H9 (cell line): ENCODE results near the gene NET1. TPM values are rescaled to one million over a fixed set of nuclear protein-coding genes. Genes with fewer than 3 reads are reported as not detected.

Source experiments
- DNase-seq: peaks from one replicate; pipeline ENCODE4 v3.0.0-alpha.2; 2017
- H2AFZ ChIP-seq: one replicate; pipeline ENCODE4 v1.6.1; 2013; ENCODE audit warnings: mild to moderate bottlenecking, low read length, control low read depth, moderate library complexity
- H2AK5ac ChIP-seq: 2 replicates; pipeline ENCODE4 v1.6.1; 2013; ENCODE audit warnings: low read length, control low read depth, mixed read lengths; ENCODE audit not compliant: insufficient read length
- H2BK120ac ChIP-seq: one replicate; pipeline ENCODE4 v1.6.1; 2013; ENCODE audit warnings: low read depth, mild to moderate bottlenecking, low read length, control low read depth, inconsistent platforms; ENCODE audit not compliant: poor library complexity, severe bottlenecking
- H2BK12ac ChIP-seq: 2 replicates; pipeline ENCODE4 v1.6.1; 2013; ENCODE audit warnings: low read length, control low read depth, mixed read lengths, low read depth; ENCODE audit not compliant: insufficient read length
- H2BK15ac ChIP-seq: 2 replicates; pipeline ENCODE4 v1.6.1; 2013; ENCODE audit warnings: low read depth, low read length, control low read depth
- H2BK20ac ChIP-seq: one replicate; pipeline ENCODE4 v1.6.1; 2013; ENCODE audit warnings: low read depth, mild to moderate bottlenecking, low read length, control low read depth, inconsistent platforms; ENCODE audit not compliant: poor library complexity, severe bottlenecking
- H2BK5ac ChIP-seq: 2 replicates; pipeline ENCODE4 v1.6.1; 2013; ENCODE audit warnings: low read length, control low read depth, mixed read lengths; ENCODE audit not compliant: insufficient read length
- H3K14ac ChIP-seq: 2 replicates; pipeline ENCODE4 v1.6.1; 2013; ENCODE audit warnings: low read length, control low read depth; ENCODE audit not compliant: insufficient read depth
- H3K18ac ChIP-seq: 2 replicates; pipeline ENCODE4 v1.6.1; 2013; ENCODE audit warnings: low read depth, mild to moderate bottlenecking, mixed read lengths, low read length, control low read depth; ENCODE audit not compliant: insufficient read length
- H3K23ac ChIP-seq: 2 replicates; pipeline ENCODE4 v1.6.1; 2013; ENCODE audit warnings: low read length, control low read depth, mixed read lengths, low read depth; ENCODE audit not compliant: insufficient read length
- H3K23me2 ChIP-seq: 2 replicates; pipeline ENCODE4 v1.6.1; 2013; ENCODE audit warnings: low read depth, mild to moderate bottlenecking, mixed read lengths, low read length, control low read depth; ENCODE audit not compliant: insufficient read length, poor library complexity, severe bottlenecking
- H3K27ac ChIP-seq: 2 replicates; pipeline ENCODE4 v1.5.1; 2013; ENCODE audit warnings: low read length, control low read depth, mixed read lengths, low read depth; ENCODE audit not compliant: insufficient read length
- H3K27me3 ChIP-seq: 2 replicates; pipeline ENCODE4 v1.6.1; 2013; ENCODE audit warnings: low read length, control low read depth, inconsistent platforms; ENCODE audit not compliant: insufficient read depth
- H3K4ac ChIP-seq: 2 replicates; pipeline ENCODE4 v1.6.1; 2013; ENCODE audit warnings: low read depth, mild to moderate bottlenecking, control low read depth, inconsistent platforms, low read length, moderate library complexity
- H3K4me1 ChIP-seq: 2 replicates; pipeline ENCODE4 v1.6.1; 2013; ENCODE audit warnings: low read length, control low read depth, inconsistent platforms; ENCODE audit not compliant: insufficient read depth
- H3K4me2 ChIP-seq: 2 replicates; pipeline ENCODE4 v1.6.1; 2013; ENCODE audit warnings: low read length, control low read depth, mixed read lengths; ENCODE audit not compliant: insufficient read length, insufficient read depth
- H3K56ac ChIP-seq: 2 replicates; pipeline ENCODE4 v1.6.1; 2013; ENCODE audit warnings: low read depth, mild to moderate bottlenecking, mixed read lengths, low read length, control low read depth; ENCODE audit not compliant: insufficient read length
- H3K79me1 ChIP-seq: 2 replicates; pipeline ENCODE4 v1.6.1; 2013; ENCODE audit warnings: low read depth, mild to moderate bottlenecking, moderate library complexity, low read length, control low read depth, inconsistent platforms; ENCODE audit not compliant: insufficient read depth, poor library complexity, severe bottlenecking
- H3K79me2 ChIP-seq: 2 replicates; pipeline ENCODE4 v1.6.1; 2013; ENCODE audit warnings: low read length, control low read depth, inconsistent platforms; ENCODE audit not compliant: insufficient read depth
- H3K9ac ChIP-seq: 2 replicates; pipeline ENCODE4 v1.6.1; 2013; ENCODE audit warnings: low read length, control low read depth, mixed read lengths; ENCODE audit not compliant: insufficient read length; ENCODE audit errors: extremely low read depth
- H3K9me3 ChIP-seq: one replicate; pipeline ENCODE4 v1.6.1; 2013; ENCODE audit warnings: low read depth, low read length, inconsistent platforms; ENCODE audit not compliant: control insufficient read depth
- H3T11ph ChIP-seq: one replicate; pipeline ENCODE4 v1.6.1; 2013; ENCODE audit warnings: mild to moderate bottlenecking, low read length, control low read depth, inconsistent platforms
- H4K20me1 ChIP-seq: one replicate; pipeline ENCODE4 v1.6.1; 2013; ENCODE audit not compliant: control insufficient read depth, insufficient read length, insufficient read depth
- H4K5ac ChIP-seq: 2 replicates; pipeline ENCODE4 v1.6.1; 2013; ENCODE audit warnings: low read depth, mild to moderate bottlenecking, mixed read lengths, low read length, control low read depth; ENCODE audit not compliant: insufficient read length
- H4K8ac ChIP-seq: replicated peaks from 2 replicates; pipeline ENCODE4 v1.6.1; 2013; ENCODE audit warnings: low read length, control low read depth, mixed read lengths, low read depth; ENCODE audit not compliant: insufficient read length
- H4K91ac ChIP-seq: 2 replicates; pipeline ENCODE4 v1.6.1; 2013; ENCODE audit warnings: low read depth, mild to moderate bottlenecking, moderate library complexity, mixed read lengths, low read length, control low read depth; ENCODE audit not compliant: insufficient read length
- H3K27ac Mint-ChIP-seq, 3 experiments: 2 replicates in 2 of 3; 3 replicates in 1 of 3; pipeline ENCODE4 v1.8.0; 2020 to 2021; ENCODE audit warnings: mixed read lengths in 3 of 3, mild to moderate bottlenecking in 1 of 3, moderate library complexity in 1 of 3
- H3K27me3 Mint-ChIP-seq: 2 replicates; pipeline ENCODE4 v1.8.0; 2021; ENCODE audit warnings: low read depth, mild to moderate bottlenecking, moderate library complexity, mixed read lengths
- H3K36me3 Mint-ChIP-seq, 3 experiments: 2 replicates in 2 of 3; 3 replicates in 1 of 3; pipeline ENCODE4 v1.8.0; 2020 to 2021; ENCODE audit warnings: low read depth in 3 of 3, mixed read lengths in 3 of 3; ENCODE audit not compliant: insufficient read depth in 1 of 3
- H3K4me1 Mint-ChIP-seq, 2 experiments: 2 replicates each; pipeline ENCODE4 v1.8.0; 2020; ENCODE audit warnings: mixed read lengths in 2 of 2
- H3K4me3 Mint-ChIP-seq, 2 experiments: 2 replicates in 1 of 2; 3 replicates in 1 of 2; pipeline ENCODE4 v1.8.0; 2020 to 2021; ENCODE audit warnings: mild to moderate bottlenecking in 2 of 2, mixed read lengths in 2 of 2, moderate library complexity in 1 of 2
- H3K9me3 Mint-ChIP-seq, 2 experiments: 2 replicates in 1 of 2; 3 replicates in 1 of 2; pipeline ENCODE4 v1.8.0; 2020; ENCODE audit warnings: mild to moderate bottlenecking in 2 of 2, mixed read lengths in 2 of 2, moderate library complexity in 1 of 2
- WGBS: extraction: QIAGEN DNeasy Blood & Tissue Kit; methylation state at CpG from one replicate; pipeline ENCODE4 v1.1.7; 2013; ENCODE audit warnings: missing lambda C conversion rate, low lambda C conversion rate, mixed read lengths; ENCODE audit not compliant: insufficient read length; ENCODE audit errors: extremely low coverage; 5-methylcytosine and 5-hydroxymethylcytosine counted together
- total RNA-seq: library from RNA; stranded (reverse); gene quantifications from 2 replicates; pipeline ENCODE4 v1.2.1, GENCODE V29; 2021
- TF ChIP-seq, protein P1 (sequence below): fragments of 200-600 bp; sonication (generic); conservative IDR thresholded peaks from 3 replicates; pipeline ENCODE4 v1.8.0; 2021; ENCODE audit warnings: antibody characterized with exemption, mild to moderate bottlenecking

Gene NET1
- total RNA-seq, 1 experiment from 2014 or later = 50.6 TPM

DNA sequence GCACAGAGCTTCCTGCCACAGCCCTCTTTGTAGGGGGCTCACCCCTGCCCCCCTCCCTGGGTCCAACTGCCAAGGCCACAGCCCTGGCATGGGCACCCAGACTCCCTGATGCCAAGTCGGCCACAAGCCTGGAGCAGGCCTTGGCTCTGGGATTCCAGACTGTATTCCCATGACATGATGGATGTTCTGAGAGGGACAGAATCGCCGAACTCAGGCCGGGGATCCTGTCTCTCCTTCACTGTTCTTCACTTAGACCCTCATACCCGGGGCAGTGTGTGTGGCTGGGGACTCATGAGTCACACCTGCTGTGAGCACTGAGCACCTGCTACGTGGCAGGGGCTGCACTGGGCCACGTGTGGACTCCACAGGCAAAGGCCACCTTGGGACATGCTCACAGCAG lies 79.1 kb downstream of the NET1 start:
- WGBS = no CpG with 5 or more reads among the region's 7 CpGs
- no peak overlapping the region for H4K8ac ChIP-seq
- H4K5ac ChIP-seq = no peak overlapping the region
- H3T11ph ChIP-seq = no peak overlapping the region
- no peak overlapping the region for H3K23ac ChIP-seq
- DNase-seq = no peak
- no peak overlapping the region for H2AK5ac ChIP-seq
- no peak overlapping the region for H2AFZ ChIP-seq
- no peak overlapping the region for H3K18ac ChIP-seq
- TF ChIP-seq, protein P1, sequence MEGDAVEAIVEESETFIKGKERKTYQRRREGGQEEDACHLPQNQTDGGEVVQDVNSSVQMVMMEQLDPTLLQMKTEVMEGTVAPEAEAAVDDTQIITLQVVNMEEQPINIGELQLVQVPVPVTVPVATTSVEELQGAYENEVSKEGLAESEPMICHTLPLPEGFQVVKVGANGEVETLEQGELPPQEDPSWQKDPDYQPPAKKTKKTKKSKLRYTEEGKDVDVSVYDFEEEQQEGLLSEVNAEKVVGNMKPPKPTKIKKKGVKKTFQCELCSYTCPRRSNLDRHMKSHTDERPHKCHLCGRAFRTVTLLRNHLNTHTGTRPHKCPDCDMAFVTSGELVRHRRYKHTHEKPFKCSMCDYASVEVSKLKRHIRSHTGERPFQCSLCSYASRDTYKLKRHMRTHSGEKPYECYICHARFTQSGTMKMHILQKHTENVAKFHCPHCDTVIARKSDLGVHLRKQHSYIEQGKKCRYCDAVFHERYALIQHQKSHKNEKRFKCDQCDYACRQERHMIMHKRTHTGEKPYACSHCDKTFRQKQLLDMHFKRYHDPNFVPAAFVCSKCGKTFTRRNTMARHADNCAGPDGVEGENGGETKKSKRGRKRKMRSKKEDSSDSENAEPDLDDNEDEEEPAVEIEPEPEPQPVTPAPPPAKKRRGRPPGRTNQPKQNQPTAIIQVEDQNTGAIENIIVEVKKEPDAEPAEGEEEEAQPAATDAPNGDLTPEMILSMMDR = no peak
- H2BK120ac ChIP-seq = no peak overlapping the region
- H3K56ac ChIP-seq = no peak overlapping the region
- H2BK15ac ChIP-seq = no peak overlapping the region
- Mint-ChIP-seq H3K27ac (peak overlapping the region in 1 of 3 experiments; percentile 75; a peak in 2 of 7 replicates), H3K27me3 (peaks cover 4% of the 10 kb centered on the region), H3K4me1 (peaks cover 25 to 29% of the 10 kb centered on the region in 2 experiments), H3K36me3 (peaks cover 3 to 11% (median 5%) of the 10 kb centered on the region in 3 experiments), H3K9me3 (peaks cover 9 to 11% of the 10 kb centered on the region in 2 experiments), H3K4me3 (no peak overlapping the region)
- no peak overlapping the region for H2BK5ac ChIP-seq
- peaks cover 6% of the 10 kb centered on the region for H3K9me3 ChIP-seq
- H3K23me2 ChIP-seq = no peaks in the 10 kb centered on the region
- no peak overlapping the region for H3K14ac ChIP-seq
- no peak overlapping the region for H4K91ac ChIP-seq
- no peaks in the 10 kb centered on the region; the same call in 1 of the 2 replicates for H3K4me1 ChIP-seq
- no peak overlapping the region for H3K4ac ChIP-seq
- H2BK12ac ChIP-seq = no peak overlapping the region
- H3K4me2 ChIP-seq = no peak overlapping the region
- H3K27ac ChIP-seq = no peak overlapping the region
- H3K27me3 ChIP-seq = no peaks in the 10 kb centered on the region
- H3K79me2 ChIP-seq = no peaks in the 10 kb centered on the region
- no peaks in the 10 kb centered on the region for H3K79me1 ChIP-seq
- H4K20me1 ChIP-seq = no peaks in the 10 kb centered on the region
- H3K9ac ChIP-seq = no peak overlapping the region
- no peak overlapping the region for H2BK20ac ChIP-seq
